D721Med (cell line): Measurements from ENCODE around the gene COL12A1.

Experiments used
- DNase-seq: peaks from one replicate; pipeline ENCODE4 v3.0.0; 2011; ENCODE audit warnings: low spot score; ENCODE audit not compliant: insufficient read length
- FAIRE-seq: peaks from 2 replicates; lab custom pipeline; 2011; peaks lifted over from hg19 to GRCh38; lab: Jason Lieb, UNC
- CTCF ChIP-seq: IDR thresholded peaks from 2 replicates; pipeline ENCODE4 v1.5.1; 2012; ENCODE audit warnings: mild to moderate bottlenecking, control low read depth; ENCODE audit not compliant: insufficient read depth; ENCODE audit errors: missing control alignments

COL12A1 gene

DNA sequence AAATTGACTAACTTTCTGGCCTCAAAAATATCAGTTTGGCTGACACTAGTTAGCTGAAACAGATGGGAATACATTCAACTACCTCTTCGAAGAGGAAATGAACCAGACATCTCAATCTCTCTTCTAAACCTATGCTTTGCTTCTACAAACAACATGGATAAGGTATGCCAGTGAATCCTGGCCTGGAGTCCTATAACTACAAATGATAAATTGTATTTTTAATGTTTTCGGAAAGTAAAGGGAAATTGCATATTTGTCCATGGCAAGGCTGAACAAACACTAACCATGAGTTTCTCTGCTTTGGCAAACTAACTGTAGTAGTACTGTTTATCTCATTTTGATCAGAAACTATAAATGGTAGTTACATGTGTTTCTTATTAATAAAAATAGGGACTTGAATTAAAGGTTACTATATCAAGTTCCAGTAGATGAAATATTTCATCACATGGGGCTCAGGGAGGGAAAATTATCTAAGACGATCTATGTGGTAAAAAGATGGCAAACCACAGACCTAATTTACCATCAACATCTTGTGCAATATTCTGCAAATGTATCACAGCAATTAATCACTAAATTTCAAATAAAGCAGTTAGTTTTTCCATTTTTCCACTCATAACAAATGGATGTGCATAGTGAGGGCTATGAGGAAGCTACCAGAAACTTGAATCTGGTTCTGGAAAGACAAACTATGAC is 76.8 kb downstream of the COL12A1 start:
- TF ChIP-seq CTCF = no peak
- no peak for DNase-seq
- FAIRE-seq = no peak

DNA sequence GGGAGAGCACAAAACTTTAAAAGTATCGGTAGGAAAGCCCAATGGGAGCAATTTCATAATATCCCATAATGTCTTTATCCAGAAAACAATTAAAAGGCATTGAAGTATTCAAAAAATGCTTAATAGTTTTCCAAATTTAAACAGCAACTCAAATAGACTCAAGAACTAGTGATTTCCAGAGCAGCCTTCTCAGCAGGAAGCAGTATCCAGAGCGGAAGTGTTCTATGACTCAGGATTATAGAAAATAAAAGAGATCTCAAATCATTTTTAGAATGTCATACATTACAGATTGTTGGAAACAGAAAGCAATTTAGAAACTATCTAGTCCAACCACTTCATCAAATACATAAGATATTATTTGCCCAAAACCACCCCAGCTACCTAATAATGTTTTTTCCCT is 79.3 kb downstream of the COL12A1 start:
- no peak for TF ChIP-seq CTCF
- DNase-seq (no peak), FAIRE-seq (no peak)

DNA sequence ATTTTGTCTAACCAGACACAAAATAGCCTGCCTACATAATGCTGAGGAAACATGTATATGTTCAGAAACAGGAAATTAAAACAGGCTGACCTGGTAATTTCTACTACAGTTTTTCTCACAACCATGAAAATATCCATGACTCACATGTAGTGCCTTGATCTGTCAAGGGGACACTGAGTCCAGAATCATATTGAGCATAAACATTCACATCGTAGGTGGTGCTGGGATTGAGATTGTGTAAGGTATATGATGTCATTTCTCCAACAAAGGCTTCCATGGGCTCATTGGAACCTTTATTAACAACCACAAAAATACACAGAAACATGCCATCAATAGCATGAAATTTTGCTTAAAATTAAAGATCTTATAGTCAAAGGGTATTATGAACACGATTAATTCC is 80.9 kb downstream of the COL12A1 start:
- TF ChIP-seq CTCF = no peak
- DNase-seq (no peak), FAIRE-seq (no peak)

DNA sequence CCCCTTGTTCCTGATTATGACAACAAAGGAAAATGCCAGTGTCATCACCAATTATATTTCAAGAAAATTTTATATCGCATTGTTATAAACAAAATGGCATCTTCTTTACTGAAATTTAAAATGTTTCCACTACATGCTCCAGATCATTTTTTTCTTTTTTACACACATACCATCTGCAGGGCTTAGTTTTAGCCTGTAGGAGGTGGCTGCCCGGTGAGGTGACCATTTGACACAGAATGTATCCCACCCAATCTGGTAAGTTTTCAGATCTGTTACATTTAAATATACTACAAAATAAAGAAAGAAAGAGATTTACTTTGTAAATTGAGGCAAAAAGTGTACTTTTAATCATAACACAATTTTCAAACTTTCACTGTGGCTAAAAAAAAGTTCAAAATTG is 81.8 kb downstream of the COL12A1 start:
- FAIRE-seq (no peak), DNase-seq (no peak)
- TF ChIP-seq CTCF = no peak

DNA sequence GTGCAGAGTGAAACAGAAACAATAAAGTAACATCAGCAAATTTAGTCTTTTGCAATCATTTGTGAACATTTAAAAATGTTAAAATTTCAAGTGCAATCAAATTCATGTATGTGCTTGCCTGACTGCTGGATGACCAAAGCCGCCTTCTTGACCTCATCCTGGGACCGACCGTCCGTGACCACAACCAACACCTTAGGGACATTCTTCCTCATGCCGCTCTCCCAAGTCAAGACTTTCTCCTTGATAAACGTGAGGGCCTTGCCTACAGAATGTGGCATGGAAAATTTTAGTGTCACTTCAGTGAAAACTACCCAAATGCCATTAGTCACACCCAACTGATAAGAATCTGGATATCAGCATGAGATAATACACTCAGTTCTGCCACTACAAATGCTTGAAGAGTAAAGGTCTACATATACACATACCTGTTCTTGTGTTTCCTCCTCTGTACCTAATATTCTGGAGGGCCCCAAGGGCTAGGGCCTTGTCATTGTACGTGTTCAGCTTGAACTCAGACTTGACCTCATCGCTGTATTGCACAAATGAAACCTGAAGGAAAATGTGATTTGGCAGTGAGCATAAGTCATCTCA is 86.8 kb downstream of the COL12A1 start:
- FAIRE-seq = no peak
- no peak for DNase-seq
- no peak for TF ChIP-seq CTCF

- no peak for TF ChIP-seq CTCF
- DNase-seq (no peak), FAIRE-seq (no peak)
Observed at GRCh38 chr6:75117701-75118100, 88.2 kb downstream of the COL12A1 start.

GRCh38 chr6:75116946-75117345 is 88.9 kb downstream of the COL12A1 start:
- TF ChIP-seq CTCF = no peak
- DNase-seq (no peak), FAIRE-seq (no peak)
